GM19240 (cell line): ENCODE measurements around the gene LDLRAD3.

Experiments
- DNase-seq: peaks from one replicate; pipeline ENCODE4 v3.0.0; 2011; ENCODE audit warnings: low spot score; ENCODE audit not compliant: insufficient read length

Gene LDLRAD3

GRCh38 chr11:36210529-36210928 lies 266.7 kb downstream of the LDLRAD3 start:
- DNase-seq, result no peak

GRCh38 chr11:36211761-36212430 lies 268.0 kb downstream of the LDLRAD3 start:
- no peak for DNase-seq

- no peak for DNase-seq
Observed at GRCh38 chr11:36212564-36213392, 268.9 kb downstream of the LDLRAD3 start.

GRCh38 chr11:36213393-36213840 lies 269.6 kb downstream of the LDLRAD3 start:
- DNase-seq, result no peak

- DNase-seq, result no peak
Observed at GRCh38 chr11:36214480-36214879, 270.6 kb downstream of the LDLRAD3 start.

- DNase-seq, result no peak
Observed at GRCh38 chr11:36214976-36215692, 271.3 kb downstream of the LDLRAD3 start.

GRCh38 chr11:36215693-36216060 lies 271.8 kb downstream of the LDLRAD3 start:
- DNase-seq, result no peak

- DNase-seq, result no peak
Observed at GRCh38 chr11:36216061-36216615, 272.3 kb downstream of the LDLRAD3 start.

- DNase-seq, result no peak
Observed at GRCh38 chr11:36218283-36218921, 274.5 kb downstream of the LDLRAD3 start.

GRCh38 chr11:36219996-36220395 lies 276.1 kb downstream of the LDLRAD3 start:
- no peak for DNase-seq

- DNase-seq, result no peak
Observed at GRCh38 chr11:36222831-36223635, 279.2 kb downstream of the LDLRAD3 start.

GRCh38 chr11:36224209-36224882 lies 280.5 kb downstream of the LDLRAD3 start:
- no peak for DNase-seq

GRCh38 chr11:36227044-36227443 lies 283.2 kb downstream of the LDLRAD3 start:
- DNase-seq, result no peak

GRCh38 chr11:36228689-36229088 lies 284.8 kb downstream of the LDLRAD3 start:
- no peak for DNase-seq

- DNase-seq, result no peak
Observed at GRCh38 chr11:36229091-36229705, 285.3 kb downstream of the LDLRAD3 start.

GRCh38 chr11:36230779-36231699 lies 287.2 kb downstream of the LDLRAD3 start:
- no peak for DNase-seq

GRCh38 chr11:36233204-36233603 lies 289.3 kb downstream of the LDLRAD3 start:
- no peak for DNase-seq

- DNase-seq, result no peak
Observed at GRCh38 chr11:36234825-36235224, 291.0 kb downstream of the LDLRAD3 start.
